Upper lobe of left lung (tissue), 6 donors: ENCODE data around the gene NDUFB4. TPM values are rescaled to one million over a fixed set of nuclear protein-coding genes. Genes with fewer than 3 reads are reported as not detected.

ENCODE experiments used
- ATAC-seq, 2 donors: fragments of 200-7000 bp; cut with Tn5 transposase; one replicate each; pipeline ENCODE4 v1.9.1; 2022; ENCODE audit warnings: mild to moderate bottlenecking in 2 of 2, moderate library complexity in 2 of 2; ENCODE audit not compliant: low FRiP score in 2 of 2
- DNase-seq, 2 donors: peaks; one replicate each; pipeline ENCODE4 v3.0.0-alpha.2; 2019 to 2020
- H3K27ac ChIP-seq, 4 donors: fragments of 200-600 bp; sonication (generic); one replicate each; pipeline ENCODE4 v1.5.1; 2016 to 2019
- H3K27me3 ChIP-seq, 4 donors: fragments of 200-600 bp; sonication (generic); one replicate each; pipeline ENCODE4 v1.5.1; 2017 to 2019
- H3K36me3 ChIP-seq, 4 donors: fragments of 200-600 bp; sonication (generic); one replicate each; pipeline ENCODE4 v1.5.1; 2016 to 2019
- H3K4me1 ChIP-seq, 4 donors: fragments of 200-600 bp; sonication (generic); one replicate each; pipeline ENCODE4 v1.5.1; 2018 to 2019
- H3K4me3 ChIP-seq, 4 donors: fragments of 200-600 bp; sonication (generic); one replicate each; pipeline ENCODE4 v1.5.1; 2017 to 2019; ENCODE audit warnings: mild to moderate bottlenecking in 2 of 4, moderate library complexity in 1 of 4
- H3K9me3 ChIP-seq, 4 donors: fragments of 200-600 bp; sonication (generic); one replicate each; pipeline ENCODE4 v1.5.1; 2018 to 2019
- EP300 ChIP-seq, 4 donors: sonication (generic); formaldehyde crosslinking; IDR thresholded peaks; one replicate each; pipeline ENCODE4 v1.5.1; 2017; ENCODE audit warnings: antibody characterized with exemption in 4 of 4, control low read depth in 2 of 4
- POLR2A ChIP-seq, 4 donors: fragments of 450-650 bp; IDR thresholded peaks; one replicate each; pipeline ENCODE4 v1.5.1; 2016 to 2017; ENCODE audit warnings: antibody characterized with exemption in 4 of 4, mild to moderate bottlenecking in 2 of 4
- POLR2AphosphoS5 ChIP-seq, 2 donors: sonication (generic); formaldehyde crosslinking; IDR thresholded peaks; one replicate each; pipeline ENCODE4 v1.5.1; 2017; ENCODE audit warnings: antibody characterized with exemption in 2 of 2
- WGBS, 2 donors: methylation state at CpG; one replicate each; pipeline ENCODE4 v1.1.5; 2017 to 2018; 5-methylcytosine and 5-hydroxymethylcytosine counted together
- total RNA-seq, 6 donors: library from RNA; depleted of rRNA in 4 of 6; stranded (reverse); fragments of >200 nt in 4 of 6; gene quantifications; one replicate each; pipeline versions ENCODE4 v1.1.0 to v1.2.1, GENCODE V29; 2016 to 2021
- TF ChIP-seq, protein P1 (sequence below), 6 experiments: fragments of 450-650 bp in 4 of 6; fragments of 200-600 bp in 2 of 6; sonication (generic) in 2 of 6; IDR thresholded peaks; one replicate each; pipeline ENCODE4 v1.5.1; 2016 to 2019; ENCODE audit warnings: antibody characterized with exemption in 6 of 6
- donor health status: DM: no; HTN: no; CAD: no; lungs with moderate emphysema.
- donor health status: DM: no; HTN: yes; CAD: no; lungs with severe emphysema.

The NDUFB4 gene
- total RNA-seq, 6 donors from 2014 or later, result 29.2 to 105 (median 79.4) TPM

GRCh38 chr3:120622457-120622856 is 26.3 kb downstream of the NDUFB4 start:
- Histone ChIP-seq H3K4me1 (no peaks in the 10 kb centered on the region), H3K27me3 (no peaks in the 10 kb centered on the region), H3K4me3 (no peak overlapping the region), H3K27ac (no peak overlapping the region), H3K9me3 (peaks cover 0 to 17% (median 11%) of the 10 kb centered on the region in 4 donors), H3K36me3 (no peaks in the 10 kb centered on the region)
- 88 to 91% methylated on average over 3 of the region's 3 CpGs for WGBS, 2 donors
- DNase-seq (no peak), ATAC-seq (no peak)
- TF ChIP-seq POLR2A (IDR thresholded peaks at IDR 0.05) (no peak), EP300 (IDR thresholded peaks at IDR 0.05) (no peak), POLR2AphosphoS5 (IDR thresholded peaks at IDR 0.05) (no peak)
- TF ChIP-seq, protein P1, sequence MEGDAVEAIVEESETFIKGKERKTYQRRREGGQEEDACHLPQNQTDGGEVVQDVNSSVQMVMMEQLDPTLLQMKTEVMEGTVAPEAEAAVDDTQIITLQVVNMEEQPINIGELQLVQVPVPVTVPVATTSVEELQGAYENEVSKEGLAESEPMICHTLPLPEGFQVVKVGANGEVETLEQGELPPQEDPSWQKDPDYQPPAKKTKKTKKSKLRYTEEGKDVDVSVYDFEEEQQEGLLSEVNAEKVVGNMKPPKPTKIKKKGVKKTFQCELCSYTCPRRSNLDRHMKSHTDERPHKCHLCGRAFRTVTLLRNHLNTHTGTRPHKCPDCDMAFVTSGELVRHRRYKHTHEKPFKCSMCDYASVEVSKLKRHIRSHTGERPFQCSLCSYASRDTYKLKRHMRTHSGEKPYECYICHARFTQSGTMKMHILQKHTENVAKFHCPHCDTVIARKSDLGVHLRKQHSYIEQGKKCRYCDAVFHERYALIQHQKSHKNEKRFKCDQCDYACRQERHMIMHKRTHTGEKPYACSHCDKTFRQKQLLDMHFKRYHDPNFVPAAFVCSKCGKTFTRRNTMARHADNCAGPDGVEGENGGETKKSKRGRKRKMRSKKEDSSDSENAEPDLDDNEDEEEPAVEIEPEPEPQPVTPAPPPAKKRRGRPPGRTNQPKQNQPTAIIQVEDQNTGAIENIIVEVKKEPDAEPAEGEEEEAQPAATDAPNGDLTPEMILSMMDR (IDR thresholded peaks at IDR 0.05), result no peak

DNA sequence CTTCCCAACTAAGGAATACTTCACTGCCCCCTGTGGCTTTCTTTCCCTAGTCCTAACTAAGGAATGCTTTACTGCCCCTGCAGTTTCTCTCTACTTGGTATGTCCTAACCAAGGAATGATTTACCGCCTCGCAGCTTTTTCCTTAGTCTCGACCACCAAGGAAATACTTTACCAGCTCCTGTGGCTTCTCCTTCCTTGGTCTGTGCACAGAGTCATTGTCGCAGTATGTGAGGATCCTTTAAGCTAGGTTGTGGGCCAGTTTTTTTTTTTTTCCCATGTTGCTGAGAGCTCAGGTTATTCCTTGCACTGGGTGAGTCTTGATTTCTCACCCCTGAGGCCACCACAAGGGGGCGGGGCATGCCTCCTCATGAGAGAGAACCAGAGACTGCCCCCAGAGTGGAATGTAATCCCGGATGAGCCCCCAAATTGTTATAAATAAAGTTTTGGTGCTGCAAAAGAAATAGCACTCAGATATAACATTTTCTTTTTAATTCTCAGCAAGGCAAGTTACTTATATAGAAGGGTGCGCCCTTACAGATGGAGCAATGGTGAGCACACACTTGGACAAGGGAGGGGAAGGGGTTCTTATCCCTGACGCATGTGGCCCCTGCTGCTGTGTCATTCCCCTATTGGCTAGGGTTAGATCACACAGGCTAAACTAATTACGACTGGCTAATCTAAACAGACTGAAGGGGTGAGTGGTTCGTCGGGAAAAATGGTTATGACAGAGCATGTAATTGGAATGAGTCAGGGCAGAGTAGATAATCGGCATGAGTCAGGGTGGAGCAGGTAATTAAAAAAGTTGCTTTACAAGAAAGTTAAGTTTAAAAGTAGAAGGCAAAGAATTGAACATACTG is 27.0 kb downstream of the NDUFB4 start:
- WGBS, 2 donors, result 88 to 90% methylated on average over 12 of the region's 12 CpGs
- Histone ChIP-seq H3K27ac (no peak overlapping the region), H3K4me3 (no peak overlapping the region), H3K4me1 (no peaks in the 10 kb centered on the region), H3K27me3 (no peaks in the 10 kb centered on the region), H3K36me3 (no peaks in the 10 kb centered on the region), H3K9me3 (peaks cover 0 to 17% (median 11%) of the 10 kb centered on the region in 4 donors)
- TF ChIP-seq, protein P1 (IDR thresholded peaks at IDR 0.05), result no peak
- TF ChIP-seq POLR2AphosphoS5 (IDR thresholded peaks at IDR 0.05) (no peak), EP300 (IDR thresholded peaks at IDR 0.05) (no peak), POLR2A (IDR thresholded peaks at IDR 0.05) (no peak)
- DNase-seq, result no peak
- ATAC-seq, result no peak

DNA sequence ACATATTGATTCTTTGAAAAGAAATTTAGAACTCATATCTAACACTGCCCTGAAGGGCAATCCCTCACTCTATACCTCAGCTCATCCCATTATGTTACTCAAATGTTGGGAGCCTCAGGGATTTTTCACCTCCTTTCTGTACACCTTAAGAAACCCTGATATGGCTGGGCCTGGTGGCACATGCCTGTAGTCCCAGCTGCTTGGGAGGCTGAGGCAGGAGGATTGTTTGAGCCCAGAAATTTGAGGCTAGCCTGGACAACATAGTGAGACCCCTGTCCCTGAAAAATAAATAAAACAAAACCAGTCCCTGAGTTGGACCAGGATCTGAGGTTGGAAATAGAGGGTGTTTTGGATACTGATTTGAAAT is 27.6 kb downstream of the NDUFB4 start:
- Histone ChIP-seq H3K36me3 (no peaks in the 10 kb centered on the region), H3K9me3 (peaks cover 0 to 17% (median 11%) of the 10 kb centered on the region in 4 donors), H3K4me3 (no peak overlapping the region), H3K4me1 (no peaks in the 10 kb centered on the region), H3K27me3 (no peaks in the 10 kb centered on the region), H3K27ac (no peak overlapping the region)
- DNase-seq (no peak), ATAC-seq (no peak)
- TF ChIP-seq POLR2AphosphoS5 (IDR thresholded peaks at IDR 0.05) (no peak), POLR2A (IDR thresholded peaks at IDR 0.05) (no peak), EP300 (IDR thresholded peaks at IDR 0.05) (no peak)
- TF ChIP-seq, protein P1 (IDR thresholded peaks at IDR 0.05), result no peak

GRCh38 chr3:120625159-120625586 is 29.0 kb downstream of the NDUFB4 start:
- H3K27me3 ChIP-seq, result no peaks in the 10 kb centered on the region
- no peak for DNase-seq
- no peak for ATAC-seq

More at GRCh38 chr3:120625159-120625586, 29.0 kb downstream of the NDUFB4 start:
- no peak overlapping the region for H3K4me3 ChIP-seq
- H3K36me3 ChIP-seq, result no peaks in the 10 kb centered on the region
- H3K9me3 ChIP-seq, result peaks cover 0 to 17% (median 11%) of the 10 kb centered on the region in 4 donors
- no peak for TF ChIP-seq EP300 (IDR thresholded peaks at IDR 0.05)
- no peak for TF ChIP-seq POLR2A (IDR thresholded peaks at IDR 0.05)
- no peak for TF ChIP-seq POLR2AphosphoS5 (IDR thresholded peaks at IDR 0.05)
- TF ChIP-seq, protein P1 (IDR thresholded peaks at IDR 0.05), result no peak
- H3K27ac ChIP-seq, result no peak overlapping the region
- no peaks in the 10 kb centered on the region for H3K4me1 ChIP-seq
